Inflammatory macrophage treated with lipopolysaccharide for 4 hours (primary cell): ENCODE results near the gene IGSF6.
"Not testable (repeated sequence)": the region's sequence is repeated elsewhere in the genome, so short reads cannot be mapped to it uniquely, and the experiment has no call there.

Experiments
- DNase-seq: peaks from one replicate; pipeline ENCODE4 v3.0.0-alpha.2; 2020

The IGSF6 gene

GRCh38 chr16:21651515-21651914 is 893 bp downstream of the IGSF6 start:
- DNase-seq = peak; percentile 51

DNA sequence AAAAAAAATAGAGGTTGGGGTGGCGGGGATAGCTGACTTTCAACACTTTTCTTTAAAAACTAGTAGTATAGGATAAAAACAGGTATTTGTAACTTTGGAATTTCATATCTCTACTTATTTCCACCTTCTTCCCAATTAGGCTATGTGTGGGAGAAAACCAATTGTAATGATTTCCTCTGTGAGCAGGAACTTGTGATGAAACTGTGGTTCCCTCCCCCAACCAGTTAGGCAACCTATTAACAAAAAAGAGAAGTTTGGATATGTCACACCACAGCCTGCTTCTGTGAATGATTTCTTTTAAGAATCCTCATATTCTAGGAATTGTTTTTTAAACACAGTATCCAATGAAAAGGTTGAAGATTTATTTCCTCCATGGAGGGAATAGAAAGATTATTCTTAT is 1.9 kb downstream of the IGSF6 start:
- DNase-seq = peak; percentile 95

DNA sequence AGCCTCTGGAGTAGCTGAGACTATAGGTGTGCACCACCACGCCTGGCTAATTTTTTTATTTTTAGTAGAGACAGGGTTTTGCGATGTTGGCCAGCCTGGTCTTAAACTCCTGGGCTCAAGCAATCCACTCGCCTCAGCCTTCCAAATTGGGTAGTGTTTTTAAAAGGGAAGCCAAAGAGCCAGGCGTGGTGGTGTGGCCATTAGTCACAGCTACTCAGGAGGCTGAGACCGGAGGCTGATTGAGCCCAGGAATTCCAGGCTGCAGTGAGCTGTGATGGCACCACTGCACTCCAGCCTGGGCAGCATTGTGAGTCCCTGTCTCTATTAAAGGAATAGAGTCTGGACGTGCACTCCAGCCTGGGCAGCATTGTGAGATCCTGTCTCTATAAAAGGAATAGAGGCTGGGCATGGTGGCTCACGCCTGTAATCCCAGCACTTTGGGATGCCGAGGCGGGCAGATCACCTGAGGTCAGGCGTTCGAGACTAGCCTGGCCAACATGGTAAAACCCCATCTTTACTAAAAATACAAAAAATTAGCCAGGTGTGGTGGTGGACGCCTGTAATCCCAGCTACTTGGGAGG is 2.5 kb downstream of the IGSF6 start:
- DNase-seq = peak; percentile 68

- DNase-seq = no peak
Measured at GRCh38 chr16:21647562-21648164, 4.7 kb downstream of the IGSF6 start.

- peak; percentile 22 for DNase-seq
Measured at GRCh38 chr16:21646721-21647561, 5.5 kb downstream of the IGSF6 start.

DNA sequence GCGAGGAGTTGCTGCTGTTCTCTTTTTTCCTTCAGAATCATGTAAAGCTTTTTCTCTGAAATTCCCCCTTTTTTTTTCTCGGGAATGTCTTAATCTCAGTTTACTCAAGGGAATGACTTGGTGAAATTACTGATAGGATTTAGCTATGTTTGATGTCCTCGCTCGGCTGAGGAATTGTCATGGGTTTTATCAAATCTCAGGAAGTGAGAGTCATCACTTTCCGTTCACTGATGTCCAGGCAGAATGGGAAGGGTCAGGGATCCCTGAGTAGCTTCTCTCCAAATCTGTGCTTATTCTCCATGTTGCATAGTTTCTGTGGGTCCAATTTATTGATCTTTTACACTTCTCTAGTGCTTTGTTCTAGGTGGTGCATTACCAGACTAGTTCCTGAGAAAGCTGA is 6.3 kb downstream of the IGSF6 start:
- DNase-seq = peak; percentile 72

- peak; percentile 88 for DNase-seq
Measured at GRCh38 chr16:21645261-21645721, 7.1 kb downstream of the IGSF6 start.

- no peak for DNase-seq
Measured at GRCh38 chr16:21644674-21645073, 7.7 kb downstream of the IGSF6 start.

GRCh38 chr16:21643785-21644184 is 8.6 kb downstream of the IGSF6 start:
- no peak for DNase-seq

DNA sequence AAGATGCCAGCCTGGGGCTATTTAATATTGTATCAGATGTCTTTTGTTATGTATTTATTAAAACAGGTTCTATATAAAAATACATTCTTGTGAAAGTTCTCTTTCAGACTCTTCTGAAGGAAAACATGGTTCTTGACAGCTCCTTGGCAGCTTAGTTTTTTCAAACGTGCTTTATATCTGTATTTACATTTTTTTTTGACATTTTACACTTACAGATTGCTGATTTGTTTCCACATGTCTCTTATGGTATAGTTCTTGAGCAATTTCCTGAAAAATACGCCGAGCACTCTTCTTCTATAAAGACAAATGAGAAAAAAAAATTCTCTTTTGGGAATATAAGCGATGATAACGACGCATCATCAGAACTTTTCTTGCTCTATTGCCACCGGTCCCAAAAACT is 9.5 kb downstream of the IGSF6 start:
- DNase-seq = peak; percentile 40

GRCh38 chr16:21641916-21642315 is 10.5 kb downstream of the IGSF6 start:
- no peak for DNase-seq

- DNase-seq = no peak
Measured at GRCh38 chr16:21639493-21639892, 12.9 kb downstream of the IGSF6 start.

- no peak for DNase-seq
Measured at GRCh38 chr16:21638573-21638975, 13.8 kb downstream of the IGSF6 start.

GRCh38 chr16:21637032-21637968 is 15.1 kb downstream of the IGSF6 start:
- DNase-seq = no peak

DNA sequence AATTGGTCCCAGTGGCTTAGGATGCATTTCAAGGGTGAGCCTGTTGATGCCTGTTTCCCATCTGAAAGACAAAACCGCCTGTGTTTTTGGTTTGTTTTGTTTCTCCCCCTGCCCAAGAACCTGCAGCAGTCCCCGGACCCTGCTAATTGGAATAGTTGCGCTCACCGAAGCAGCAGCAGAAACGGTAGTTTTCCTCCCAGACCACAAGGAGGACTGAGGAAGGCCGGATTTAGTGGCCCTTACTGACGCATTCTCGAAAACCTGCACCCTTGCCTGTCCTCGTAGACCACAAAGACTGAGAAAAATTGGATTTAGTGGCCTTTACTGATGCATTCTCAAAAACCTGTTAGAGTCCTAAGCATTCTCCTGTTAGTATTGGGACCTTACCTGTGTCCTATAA is 16.7 kb downstream of the IGSF6 start:
- not testable (repeated sequence) for DNase-seq

- no peak for DNase-seq
Measured at GRCh38 chr16:21634216-21634615, 18.2 kb downstream of the IGSF6 start.

DNA sequence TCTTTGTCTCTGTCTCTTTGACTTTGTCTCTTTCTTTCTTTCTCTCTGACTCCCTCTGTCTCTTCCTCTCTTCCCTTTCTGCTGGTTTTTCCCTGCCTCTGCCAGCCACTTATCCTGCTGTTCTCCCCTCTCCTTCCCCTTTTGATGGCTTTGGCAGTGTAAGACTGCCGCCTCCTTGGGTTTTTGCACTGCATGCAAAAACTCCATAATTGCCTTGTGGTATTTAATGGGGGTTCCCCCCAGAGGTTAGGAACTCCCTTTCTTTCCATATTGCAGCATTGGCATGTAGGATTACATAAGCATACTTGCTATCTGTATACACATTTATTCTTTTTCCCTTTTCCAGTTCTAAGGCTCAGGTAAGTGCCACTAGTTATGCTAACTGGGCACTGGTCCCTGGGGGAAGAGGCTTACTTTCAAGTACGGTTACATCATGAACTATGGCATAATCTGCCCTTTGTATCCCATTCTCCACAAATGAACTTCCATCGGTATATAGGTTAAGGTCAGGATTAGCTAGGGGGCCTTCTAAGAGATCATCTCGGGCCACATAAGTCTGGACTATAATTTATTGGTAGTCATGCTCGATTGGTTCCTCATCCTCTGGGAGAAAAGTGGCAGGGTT is 20.3 kb downstream of the IGSF6 start:
- DNase-seq = peak; percentile 94

- DNase-seq = peak; percentile 67
Measured at GRCh38 chr16:21631376-21631775, 21.0 kb downstream of the IGSF6 start.

DNA sequence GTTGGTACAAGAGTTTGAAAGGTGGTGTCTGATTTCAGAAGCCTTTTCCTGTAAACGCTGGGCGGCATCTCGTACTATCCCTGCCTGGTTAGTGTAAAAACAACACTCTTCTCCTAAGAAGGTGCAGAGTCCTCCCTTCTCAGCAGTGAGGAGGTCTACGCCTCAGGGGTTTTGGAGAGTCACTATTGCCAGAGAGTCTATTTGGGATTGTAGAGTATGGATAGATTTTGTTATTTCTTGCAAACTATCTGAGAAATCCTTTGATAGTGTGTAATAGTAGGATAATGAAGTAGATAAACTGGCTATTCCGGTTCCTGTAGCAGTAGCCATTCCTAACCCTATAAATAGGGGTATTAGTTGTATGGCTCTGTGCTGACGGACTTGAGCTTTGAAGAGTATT is 21.5 kb downstream of the IGSF6 start:
- DNase-seq = not testable (repeated sequence)

DNA sequence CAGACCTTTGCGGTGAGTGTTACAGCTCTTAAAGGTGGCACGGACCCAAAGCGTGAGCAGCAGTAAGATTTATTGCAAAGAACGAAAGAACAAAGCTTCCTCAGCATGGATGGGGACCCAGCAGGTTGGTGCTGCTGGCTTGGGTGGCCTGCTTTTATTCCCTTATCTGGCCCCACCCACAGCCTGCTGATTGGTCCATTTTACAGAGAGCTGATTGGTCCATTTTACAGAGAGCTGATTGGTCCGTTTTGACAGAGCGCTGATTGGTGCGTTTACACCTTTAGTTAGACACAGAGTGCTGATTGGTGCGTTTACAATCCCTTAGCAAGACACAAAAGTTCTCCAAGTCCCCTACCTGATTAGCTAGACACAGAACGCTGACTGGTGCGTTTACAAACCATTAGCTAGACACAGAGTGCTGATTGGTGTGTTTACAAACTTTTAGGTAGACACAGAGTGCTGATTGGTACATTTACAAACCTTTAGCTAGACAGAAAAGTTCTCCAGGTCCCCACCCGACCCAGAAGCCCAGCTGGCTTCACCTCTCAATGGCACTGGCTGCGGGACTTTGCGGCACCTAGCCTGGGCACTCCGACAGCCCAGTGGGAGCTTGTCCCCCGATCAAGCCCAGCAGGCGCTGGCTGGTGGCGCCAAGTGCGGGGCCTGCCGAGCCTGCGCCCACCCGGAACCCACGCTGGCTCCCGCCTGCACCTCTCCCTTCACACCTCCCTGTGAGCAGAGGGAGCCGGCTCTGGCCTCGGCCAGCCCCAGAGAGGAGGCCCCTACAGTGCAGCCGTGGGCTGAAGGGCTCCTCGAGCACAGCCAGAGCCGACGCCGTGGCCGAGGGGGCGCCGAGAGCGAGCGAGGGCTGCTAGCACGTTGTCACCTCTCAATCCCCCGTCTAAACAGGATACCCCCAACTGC is 22.5 kb downstream of the IGSF6 start:
- not testable (repeated sequence) for DNase-seq

- DNase-seq = no peak
Measured at GRCh38 chr16:21628772-21629171, 23.6 kb downstream of the IGSF6 start.
